ENCODE results near the gene SLC22A13.
"Not testable (repeated sequence)": the region's sequence is repeated elsewhere in the genome, so short reads cannot be mapped to it uniquely, and the experiment has no call there.

DNA sequence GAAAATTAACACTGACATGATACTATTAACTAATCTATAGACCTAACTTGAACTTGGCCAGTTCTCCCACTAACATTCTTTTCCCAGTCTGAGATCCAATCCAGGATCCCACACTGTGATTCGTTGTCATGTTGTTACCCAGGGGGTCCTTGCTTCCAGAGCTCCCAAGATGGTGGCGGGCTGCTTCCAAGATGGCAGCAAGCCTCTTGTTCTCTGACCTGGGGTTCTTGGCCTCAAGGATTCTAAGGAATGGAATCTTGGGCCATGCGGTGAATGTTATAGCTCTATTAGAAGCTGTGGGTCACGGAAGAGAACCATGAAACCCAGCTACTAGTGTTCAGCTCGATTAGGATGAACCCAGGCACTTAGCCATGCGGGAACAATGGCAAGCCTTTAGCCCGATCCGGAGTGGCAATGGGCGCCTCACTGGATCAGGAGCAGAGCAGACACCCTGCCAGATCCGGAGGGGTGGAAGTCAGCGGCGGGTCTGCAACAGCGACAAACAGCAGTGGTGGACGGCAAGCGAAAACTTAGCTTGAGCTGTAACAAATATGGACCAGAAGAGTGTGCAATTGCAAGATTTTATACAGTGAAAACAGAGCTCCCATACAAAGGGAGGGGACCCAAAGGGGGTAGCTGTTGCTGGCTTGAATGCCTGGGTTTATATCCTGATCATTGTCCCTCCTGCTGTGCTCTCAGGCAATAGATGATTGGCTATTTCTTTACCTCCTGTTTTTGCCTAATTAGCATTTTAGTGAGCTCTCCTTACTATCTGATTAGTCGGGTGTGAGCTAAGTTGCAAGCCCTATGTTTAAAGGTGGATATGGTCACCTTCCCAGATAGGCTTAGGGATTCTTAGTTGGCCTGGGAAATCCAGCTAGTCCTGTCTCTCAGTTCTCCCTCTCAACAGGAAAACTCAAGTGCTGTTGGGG is 23.9 kb downstream of the SLC22A13 start:
- TF ChIP-seq EP300, POLR2A (IDR thresholded peaks at IDR 0.05): not testable (repeated sequence)
- TF ChIP-seq, protein P1, sequence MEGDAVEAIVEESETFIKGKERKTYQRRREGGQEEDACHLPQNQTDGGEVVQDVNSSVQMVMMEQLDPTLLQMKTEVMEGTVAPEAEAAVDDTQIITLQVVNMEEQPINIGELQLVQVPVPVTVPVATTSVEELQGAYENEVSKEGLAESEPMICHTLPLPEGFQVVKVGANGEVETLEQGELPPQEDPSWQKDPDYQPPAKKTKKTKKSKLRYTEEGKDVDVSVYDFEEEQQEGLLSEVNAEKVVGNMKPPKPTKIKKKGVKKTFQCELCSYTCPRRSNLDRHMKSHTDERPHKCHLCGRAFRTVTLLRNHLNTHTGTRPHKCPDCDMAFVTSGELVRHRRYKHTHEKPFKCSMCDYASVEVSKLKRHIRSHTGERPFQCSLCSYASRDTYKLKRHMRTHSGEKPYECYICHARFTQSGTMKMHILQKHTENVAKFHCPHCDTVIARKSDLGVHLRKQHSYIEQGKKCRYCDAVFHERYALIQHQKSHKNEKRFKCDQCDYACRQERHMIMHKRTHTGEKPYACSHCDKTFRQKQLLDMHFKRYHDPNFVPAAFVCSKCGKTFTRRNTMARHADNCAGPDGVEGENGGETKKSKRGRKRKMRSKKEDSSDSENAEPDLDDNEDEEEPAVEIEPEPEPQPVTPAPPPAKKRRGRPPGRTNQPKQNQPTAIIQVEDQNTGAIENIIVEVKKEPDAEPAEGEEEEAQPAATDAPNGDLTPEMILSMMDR (IDR thresholded peaks at IDR 0.05), result not testable (repeated sequence)
